ENCODE data around the gene GRSF1.

Gene GRSF1

DNA sequence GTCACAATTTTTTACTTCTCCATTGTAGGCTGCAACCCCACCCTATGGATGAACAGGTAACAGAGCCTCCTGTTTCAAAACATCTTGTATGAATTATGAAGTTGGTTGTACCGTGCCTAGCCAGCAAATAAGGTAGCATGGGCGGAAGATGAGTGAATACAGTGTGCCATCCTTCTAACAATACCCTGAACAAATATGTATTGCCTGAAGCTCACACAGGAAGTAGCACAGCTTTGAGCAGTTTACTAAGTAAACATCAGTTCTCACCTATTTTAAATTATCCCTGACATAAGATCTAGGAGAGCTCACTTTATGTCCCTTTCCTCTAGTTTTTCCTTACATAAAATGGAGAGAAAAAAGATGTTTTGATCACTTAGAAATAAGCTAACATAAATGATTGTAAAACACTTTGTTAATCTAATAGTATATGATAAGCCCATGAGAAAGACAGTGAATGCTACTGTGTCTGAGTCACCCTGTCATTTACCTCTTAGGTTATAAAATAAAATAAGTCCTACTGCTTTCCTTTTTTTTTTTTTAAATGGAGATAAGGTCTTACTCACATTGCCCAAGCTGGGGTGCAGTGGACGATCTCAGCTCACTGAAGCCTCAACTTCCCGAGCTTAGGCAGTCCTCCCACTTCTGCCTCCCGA, 36.6 kb downstream of the GRSF1 start:
- TF ChIP-seq ISL1 (CRISPR knock-in tag; IDR thresholded peaks at IDR 0.05) (peak; percentile 30; the same call in 1 of the 2 replicates), RARB (CRISPR knock-in tag; IDR thresholded peaks at IDR 0.05) (no peak)
- no peak for ATAC-seq

DNA sequence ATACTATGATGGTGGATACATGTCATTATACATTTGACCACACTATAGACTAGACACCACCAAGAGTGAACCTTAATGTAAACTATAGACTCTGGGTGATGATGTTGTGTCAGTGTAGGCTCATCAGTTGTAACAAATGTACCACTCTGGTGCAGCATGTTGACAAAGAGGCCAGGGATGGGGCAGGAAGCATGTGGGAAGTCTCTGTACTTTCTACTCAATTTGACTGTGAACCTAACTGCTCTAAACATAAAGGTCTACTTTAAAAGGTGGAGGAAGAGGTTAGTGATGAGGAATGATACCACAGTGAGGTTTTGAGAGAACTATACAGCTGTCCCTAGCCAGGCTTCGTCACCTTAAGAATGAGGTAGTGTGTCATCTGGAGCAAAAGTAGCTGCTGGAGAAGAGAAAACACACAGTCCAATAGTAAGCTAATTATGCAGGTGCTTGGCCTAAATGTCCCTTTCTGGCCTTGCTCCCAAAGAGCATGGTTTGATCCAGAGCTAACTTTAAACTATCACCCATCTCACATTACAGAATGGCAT, 38.4 kb downstream of the GRSF1 start:
- ATAC-seq = no peak; the same call in 2 of the 3 replicates
- TF ChIP-seq ZNF8 (CRISPR knock-in tag; IDR thresholded peaks at IDR 0.05) (no peak), ISL1 (CRISPR knock-in tag; IDR thresholded peaks at IDR 0.05) (no peak), BACH2 (CRISPR knock-in tag; IDR thresholded peaks at IDR 0.05; ENCODE audit: borderline replicate concordance) (no peak), TOX (CRISPR knock-in tag; IDR thresholded peaks at IDR 0.05; ENCODE audit: borderline replicate concordance) (no peak), ZFP3 (CRISPR knock-in tag; IDR thresholded peaks at IDR 0.05) (no peak), PPARA (CRISPR knock-in tag; IDR thresholded peaks at IDR 0.05; ENCODE audit: borderline replicate concordance) (no peak), ZNF70 (CRISPR knock-in tag; IDR thresholded peaks at IDR 0.05) (no peak), ZC3H10 (CRISPR knock-in tag; IDR thresholded peaks at IDR 0.05) (no peak)
- TF ChIP-seq, protein P1, sequence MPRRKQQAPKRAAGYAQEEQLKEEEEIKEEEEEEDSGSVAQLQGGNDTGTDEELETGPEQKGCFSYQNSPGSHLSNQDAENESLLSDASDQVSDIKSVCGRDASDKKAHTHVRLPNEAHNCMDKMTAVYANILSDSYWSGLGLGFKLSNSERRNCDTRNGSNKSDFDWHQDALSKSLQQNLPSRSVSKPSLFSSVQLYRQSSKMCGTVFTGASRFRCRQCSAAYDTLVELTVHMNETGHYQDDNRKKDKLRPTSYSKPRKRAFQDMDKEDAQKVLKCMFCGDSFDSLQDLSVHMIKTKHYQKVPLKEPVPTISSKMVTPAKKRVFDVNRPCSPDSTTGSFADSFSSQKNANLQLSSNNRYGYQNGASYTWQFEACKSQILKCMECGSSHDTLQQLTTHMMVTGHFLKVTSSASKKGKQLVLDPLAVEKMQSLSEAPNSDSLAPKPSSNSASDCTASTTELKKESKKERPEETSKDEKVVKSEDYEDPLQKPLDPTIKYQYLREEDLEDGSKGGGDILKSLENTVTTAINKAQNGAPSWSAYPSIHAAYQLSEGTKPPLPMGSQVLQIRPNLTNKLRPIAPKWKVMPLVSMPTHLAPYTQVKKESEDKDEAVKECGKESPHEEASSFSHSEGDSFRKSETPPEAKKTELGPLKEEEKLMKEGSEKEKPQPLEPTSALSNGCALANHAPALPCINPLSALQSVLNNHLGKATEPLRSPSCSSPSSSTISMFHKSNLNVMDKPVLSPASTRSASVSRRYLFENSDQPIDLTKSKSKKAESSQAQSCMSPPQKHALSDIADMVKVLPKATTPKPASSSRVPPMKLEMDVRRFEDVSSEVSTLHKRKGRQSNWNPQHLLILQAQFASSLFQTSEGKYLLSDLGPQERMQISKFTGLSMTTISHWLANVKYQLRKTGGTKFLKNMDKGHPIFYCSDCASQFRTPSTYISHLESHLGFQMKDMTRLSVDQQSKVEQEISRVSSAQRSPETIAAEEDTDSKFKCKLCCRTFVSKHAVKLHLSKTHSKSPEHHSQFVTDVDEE (CRISPR knock-in tag; IDR thresholded peaks at IDR 0.05) = no peak

DNA sequence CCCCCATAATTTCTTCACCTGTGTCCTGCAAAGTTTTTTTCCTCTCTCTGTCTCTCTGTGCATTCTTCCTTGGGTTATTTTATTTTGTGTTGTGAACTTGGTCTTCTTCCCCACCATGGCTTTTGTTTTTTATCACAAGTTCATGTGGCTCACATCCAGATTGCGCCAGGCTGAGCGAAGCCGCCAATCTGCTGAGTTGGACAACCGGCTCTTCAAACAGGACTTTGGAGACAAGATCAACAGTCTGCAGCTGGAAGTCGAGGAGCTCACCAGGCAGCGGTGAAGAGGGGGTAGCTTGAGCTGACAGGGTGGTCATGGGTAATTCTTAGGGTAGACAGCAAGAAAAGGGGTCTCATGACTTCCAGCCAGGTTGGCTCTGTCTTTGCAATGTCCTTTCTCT, 46.1 kb downstream of the GRSF1 start:
- no peak for TF ChIP-seq BACH2 (CRISPR knock-in tag; IDR thresholded peaks at IDR 0.05; ENCODE audit: borderline replicate concordance)
- no peak for TF ChIP-seq ISL1 (CRISPR knock-in tag; IDR thresholded peaks at IDR 0.05)
- TF ChIP-seq TOX (CRISPR knock-in tag; IDR thresholded peaks at IDR 0.05; ENCODE audit: borderline replicate concordance) = no peak
- TF ChIP-seq PPARA (CRISPR knock-in tag; IDR thresholded peaks at IDR 0.05; ENCODE audit: borderline replicate concordance) = no peak
- TF ChIP-seq, protein P2, sequence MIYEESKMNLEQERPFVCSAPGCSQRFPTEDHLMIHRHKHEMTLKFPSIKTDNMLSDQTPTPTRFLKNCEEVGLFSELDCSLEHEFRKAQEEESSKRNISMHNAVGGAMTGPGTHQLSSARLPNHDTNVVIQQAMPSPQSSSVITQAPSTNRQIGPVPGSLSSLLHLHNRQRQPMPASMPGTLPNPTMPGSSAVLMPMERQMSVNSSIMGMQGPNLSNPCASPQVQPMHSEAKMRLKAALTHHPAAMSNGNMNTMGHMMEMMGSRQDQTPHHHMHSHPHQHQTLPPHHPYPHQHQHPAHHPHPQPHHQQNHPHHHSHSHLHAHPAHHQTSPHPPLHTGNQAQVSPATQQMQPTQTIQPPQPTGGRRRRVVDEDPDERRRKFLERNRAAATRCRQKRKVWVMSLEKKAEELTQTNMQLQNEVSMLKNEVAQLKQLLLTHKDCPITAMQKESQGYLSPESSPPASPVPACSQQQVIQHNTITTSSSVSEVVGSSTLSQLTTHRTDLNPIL (CRISPR knock-in tag; IDR thresholded peaks at IDR 0.05; ENCODE audit: low read depth) = no peak
- no peak for TF ChIP-seq OSR1 (CRISPR knock-in tag; IDR thresholded peaks at IDR 0.05)
- TF ChIP-seq, protein P3, sequence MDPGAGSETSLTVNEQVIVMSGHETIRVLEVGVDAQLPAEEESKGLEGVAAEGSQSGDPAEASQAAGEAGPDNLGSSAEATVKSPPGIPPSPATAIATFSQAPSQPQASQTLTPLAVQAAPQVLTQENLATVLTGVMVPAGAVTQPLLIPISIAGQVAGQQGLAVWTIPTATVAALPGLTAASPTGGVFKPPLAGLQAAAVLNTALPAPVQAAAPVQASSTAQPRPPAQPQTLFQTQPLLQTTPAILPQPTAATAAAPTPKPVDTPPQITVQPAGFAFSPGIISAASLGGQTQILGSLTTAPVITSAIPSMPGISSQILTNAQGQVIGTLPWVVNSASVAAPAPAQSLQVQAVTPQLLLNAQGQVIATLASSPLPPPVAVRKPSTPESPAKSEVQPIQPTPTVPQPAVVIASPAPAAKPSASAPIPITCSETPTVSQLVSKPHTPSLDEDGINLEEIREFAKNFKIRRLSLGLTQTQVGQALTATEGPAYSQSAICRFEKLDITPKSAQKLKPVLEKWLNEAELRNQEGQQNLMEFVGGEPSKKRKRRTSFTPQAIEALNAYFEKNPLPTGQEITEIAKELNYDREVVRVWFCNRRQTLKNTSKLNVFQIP (CRISPR knock-in tag; IDR thresholded peaks at IDR 0.05; ENCODE audit: borderline replicate concordance, low read depth) = no peak
- TF ChIP-seq ARNTL (CRISPR knock-in tag; IDR thresholded peaks at IDR 0.05; ENCODE audit: borderline replicate concordance, low read depth) = no peak
- TF ChIP-seq, protein P4, sequence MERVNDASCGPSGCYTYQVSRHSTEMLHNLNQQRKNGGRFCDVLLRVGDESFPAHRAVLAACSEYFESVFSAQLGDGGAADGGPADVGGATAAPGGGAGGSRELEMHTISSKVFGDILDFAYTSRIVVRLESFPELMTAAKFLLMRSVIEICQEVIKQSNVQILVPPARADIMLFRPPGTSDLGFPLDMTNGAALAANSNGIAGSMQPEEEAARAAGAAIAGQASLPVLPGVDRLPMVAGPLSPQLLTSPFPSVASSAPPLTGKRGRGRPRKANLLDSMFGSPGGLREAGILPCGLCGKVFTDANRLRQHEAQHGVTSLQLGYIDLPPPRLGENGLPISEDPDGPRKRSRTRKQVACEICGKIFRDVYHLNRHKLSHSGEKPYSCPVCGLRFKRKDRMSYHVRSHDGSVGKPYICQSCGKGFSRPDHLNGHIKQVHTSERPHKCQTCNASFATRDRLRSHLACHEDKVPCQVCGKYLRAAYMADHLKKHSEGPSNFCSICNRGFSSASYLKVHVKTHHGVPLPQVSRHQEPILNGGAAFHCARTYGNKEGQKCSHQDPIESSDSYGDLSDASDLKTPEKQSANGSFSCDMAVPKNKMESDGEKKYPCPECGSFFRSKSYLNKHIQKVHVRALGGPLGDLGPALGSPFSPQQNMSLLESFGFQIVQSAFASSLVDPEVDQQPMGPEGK (CRISPR knock-in tag; IDR thresholded peaks at IDR 0.05; ENCODE audit: borderline replicate concordance) = no peak
- TF ChIP-seq CSDC2 (CRISPR knock-in tag; IDR thresholded peaks at IDR 0.05) = no peak
- TF ChIP-seq ZNF8 (CRISPR knock-in tag; IDR thresholded peaks at IDR 0.05) = no peak
- TF ChIP-seq, protein P1 (CRISPR knock-in tag; IDR thresholded peaks at IDR 0.05) = no peak
- no peak for TF ChIP-seq ESRRG (CRISPR knock-in tag; IDR thresholded peaks at IDR 0.05)
- TF ChIP-seq ZFP30 (CRISPR knock-in tag; IDR thresholded peaks at IDR 0.05) = no peak
- no peak for TF ChIP-seq SNAI2 (CRISPR knock-in tag; IDR thresholded peaks at IDR 0.05)
- no peak for TF ChIP-seq GLIS3 (CRISPR knock-in tag; IDR thresholded peaks at IDR 0.05)
- no peak for TF ChIP-seq ZNF565 (CRISPR knock-in tag; conservative IDR thresholded peaks at IDR 0.05; ENCODE audit: low read depth)
- no peak for TF ChIP-seq ZFP3 (CRISPR knock-in tag; IDR thresholded peaks at IDR 0.05)
- ATAC-seq = no peak

Measured in SK-N-SH treated with all-trans-retinoic acid at 6 μM for 48 hours (cell line).